ENCODE results near the gene E2F6. TPM values are rescaled to one million over a fixed set of nuclear protein-coding genes. Genes with fewer than 3 reads are reported as not detected.

Gene E2F6
- total and polyA plus RNA-seq, 10 donors, result 4.7 to 13.6 (median 8.3) TPM

DNA sequence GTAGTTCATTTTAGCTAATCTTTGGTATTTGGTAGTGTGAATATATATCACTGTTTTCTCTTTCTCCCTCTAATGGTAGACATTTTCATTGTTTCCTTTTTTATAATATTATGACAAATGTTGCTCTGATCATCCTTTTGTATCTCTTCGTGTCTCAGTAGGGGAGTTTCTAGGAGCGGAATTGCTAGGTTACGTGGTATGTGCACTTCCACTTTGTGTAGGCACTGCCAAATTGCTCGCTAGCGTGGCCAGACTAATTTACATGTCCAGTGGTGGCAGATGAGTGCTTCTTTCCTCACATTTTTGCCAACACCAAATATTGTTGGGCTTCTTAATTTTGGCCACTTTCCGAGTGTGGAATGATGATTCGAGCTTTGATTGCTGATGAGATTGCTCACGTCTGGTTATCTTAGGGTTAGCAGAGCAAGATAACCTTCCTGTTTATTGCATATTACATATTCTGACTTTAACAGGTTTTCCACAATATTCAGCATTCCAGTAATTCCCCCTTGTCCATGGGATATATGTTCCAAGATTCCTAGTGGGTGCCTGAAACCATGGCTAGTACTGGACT lies 37.5 kb upstream of the E2F6 start:
- intact Hi-C loops (cut with DNase I; ENCODE audit: low total_unique reads), result no loop called here
- no peak overlapping the region for H3K27ac ChIP-seq
- DNase-seq, result no peak
- H3K4me3 ChIP-seq, result no peak overlapping the region
- peaks cover 0 to 20% (median 8%) of the 10 kb centered on the region in 6 donors for H3K4me1 ChIP-seq
- no peaks in the 10 kb centered on the region for H3K36me3 ChIP-seq
- H3K27me3 ChIP-seq (replicated peaks in 1 of 7), result peaks cover 0 to 24% (median 0%) of the 10 kb centered on the region in 7 donors
- H3K9me3 ChIP-seq, result peaks cover 0 to 13% (median 4%) of the 10 kb centered on the region in 8 donors
- TF ChIP-seq POLR2A (IDR thresholded peaks at IDR 0.05) (no peak), POLR2AphosphoS5 (IDR thresholded peaks at IDR 0.05) (no peak)
- TF ChIP-seq, protein P1, sequence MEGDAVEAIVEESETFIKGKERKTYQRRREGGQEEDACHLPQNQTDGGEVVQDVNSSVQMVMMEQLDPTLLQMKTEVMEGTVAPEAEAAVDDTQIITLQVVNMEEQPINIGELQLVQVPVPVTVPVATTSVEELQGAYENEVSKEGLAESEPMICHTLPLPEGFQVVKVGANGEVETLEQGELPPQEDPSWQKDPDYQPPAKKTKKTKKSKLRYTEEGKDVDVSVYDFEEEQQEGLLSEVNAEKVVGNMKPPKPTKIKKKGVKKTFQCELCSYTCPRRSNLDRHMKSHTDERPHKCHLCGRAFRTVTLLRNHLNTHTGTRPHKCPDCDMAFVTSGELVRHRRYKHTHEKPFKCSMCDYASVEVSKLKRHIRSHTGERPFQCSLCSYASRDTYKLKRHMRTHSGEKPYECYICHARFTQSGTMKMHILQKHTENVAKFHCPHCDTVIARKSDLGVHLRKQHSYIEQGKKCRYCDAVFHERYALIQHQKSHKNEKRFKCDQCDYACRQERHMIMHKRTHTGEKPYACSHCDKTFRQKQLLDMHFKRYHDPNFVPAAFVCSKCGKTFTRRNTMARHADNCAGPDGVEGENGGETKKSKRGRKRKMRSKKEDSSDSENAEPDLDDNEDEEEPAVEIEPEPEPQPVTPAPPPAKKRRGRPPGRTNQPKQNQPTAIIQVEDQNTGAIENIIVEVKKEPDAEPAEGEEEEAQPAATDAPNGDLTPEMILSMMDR (IDR thresholded peaks at IDR 0.05 in 8 of 11, conservative IDR thresholded peaks at IDR 0.05 in 3 of 11), result no peak
- WGBS, 5 donors, result 62 to 69% (median 66%) methylated on average over 8 of the region's 8 CpGs

DNA sequence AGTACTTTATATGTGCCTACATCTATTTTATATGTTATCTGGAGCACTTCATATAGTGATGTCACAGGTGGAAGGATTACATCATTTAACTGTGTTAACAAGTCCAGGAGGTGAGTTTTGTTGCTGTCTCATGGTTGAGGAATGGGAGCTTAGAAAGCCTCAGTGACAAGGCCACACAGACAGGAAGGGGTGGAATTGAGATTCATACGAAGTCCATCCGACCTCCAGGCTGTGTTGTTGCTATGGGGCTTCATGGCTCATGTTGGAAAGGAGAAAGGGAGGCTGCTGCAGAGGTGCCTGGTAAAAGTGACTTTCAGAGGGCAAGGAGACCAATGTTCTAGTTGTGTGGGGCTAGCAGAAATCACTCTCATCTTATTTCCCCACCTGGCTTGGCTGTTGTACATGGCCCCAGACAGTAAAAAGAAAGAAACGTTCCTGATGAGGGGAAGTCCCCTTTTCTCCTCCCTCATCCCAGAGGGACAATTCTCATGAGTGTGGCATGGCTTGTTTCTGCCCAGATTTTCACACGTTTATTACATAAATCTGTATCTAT lies 36.9 kb upstream of the E2F6 start:
- intact Hi-C loops (cut with DNase I; ENCODE audit: low total_unique reads), result no loop called here
- WGBS, 5 donors, result 70 to 83% (median 77%) methylated on average over 4 of the region's 4 CpGs

DNA sequence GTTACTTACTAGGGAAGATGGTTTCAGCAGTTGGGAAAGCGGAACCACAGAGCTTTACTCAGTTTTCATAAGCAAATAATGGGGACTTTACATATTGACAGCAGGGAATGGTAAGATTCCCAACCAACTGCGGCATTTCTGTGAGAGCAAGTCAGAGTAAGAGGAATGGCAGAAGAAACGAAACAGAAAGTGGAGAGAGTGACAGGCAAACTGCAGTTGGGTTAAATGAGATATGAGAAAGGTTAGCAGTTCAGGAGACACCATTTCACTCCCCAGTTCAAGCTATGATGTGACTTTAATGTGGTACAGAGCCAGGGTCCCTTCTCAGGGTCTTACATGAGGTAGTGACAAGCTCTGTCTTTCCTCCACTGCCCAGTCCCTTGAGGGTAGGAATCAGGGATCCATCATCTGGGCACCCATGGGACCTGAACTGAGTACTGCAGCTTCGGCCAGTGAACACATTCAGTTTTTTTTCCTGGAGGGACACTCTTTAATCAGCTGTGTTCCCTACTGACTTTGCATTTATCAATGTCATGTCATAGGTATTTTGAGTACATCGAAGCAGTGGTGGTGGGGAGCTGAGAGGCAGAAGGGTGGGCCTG lies 34.8 kb upstream of the E2F6 start:
- intact Hi-C loops (cut with DNase I; ENCODE audit: low total_unique reads), result no loop called here
- no peak overlapping the region for H3K4me3 ChIP-seq
- no peak overlapping the region for H3K27ac ChIP-seq
- peaks cover 0 to 13% (median 4%) of the 10 kb centered on the region in 8 donors for H3K9me3 ChIP-seq
- WGBS, 5 donors, result 72 to 90% (median 80%) methylated on average over 5 of the region's 5 CpGs
- TF ChIP-seq, protein P1 (IDR thresholded peaks at IDR 0.05 in 8 of 11, conservative IDR thresholded peaks at IDR 0.05 in 3 of 11), result no peak
- no peak for TF ChIP-seq POLR2AphosphoS5 (IDR thresholded peaks at IDR 0.05)
- TF ChIP-seq POLR2A (IDR thresholded peaks at IDR 0.05), result no peak
- H3K27me3 ChIP-seq (replicated peaks in 1 of 7), result peaks cover 0 to 20% (median 0%) of the 10 kb centered on the region in 7 donors
- DNase-seq, result no peak
- peaks cover 0 to 24% (median 10%) of the 10 kb centered on the region in 6 donors for H3K4me1 ChIP-seq
- no peaks in the 10 kb centered on the region for H3K36me3 ChIP-seq

More for the DNA sequence above, 36.9 kb upstream of the E2F6 start:
- Histone ChIP-seq H3K27ac (no peak overlapping the region), H3K4me1 (peaks cover 0 to 24% (median 10%) of the 10 kb centered on the region in 6 donors), H3K36me3 (no peaks in the 10 kb centered on the region), H3K9me3 (peaks cover 0 to 13% (median 4%) of the 10 kb centered on the region in 8 donors), H3K4me3 (no peak overlapping the region), H3K27me3 (replicated peaks in 1 of 7) (peaks cover 0 to 22% (median 0%) of the 10 kb centered on the region in 7 donors)
- TF ChIP-seq POLR2AphosphoS5 (IDR thresholded peaks at IDR 0.05), result no peak
- no peak for TF ChIP-seq POLR2A (IDR thresholded peaks at IDR 0.05)
- TF ChIP-seq, protein P1 (IDR thresholded peaks at IDR 0.05 in 8 of 11, conservative IDR thresholded peaks at IDR 0.05 in 3 of 11), result no peak
- DNase-seq, result no peak

Data from spleen (tissue), 11 donors.